ENCODE results near the gene EEF1AKMT3. TPM values are rescaled to one million over a fixed set of nuclear protein-coding genes. Genes with fewer than 3 reads are reported as not detected.

EEF1AKMT3 gene
- polyA plus RNA-seq, 5 donors: 15.6 to 18.6 (median 17.2) TPM

DNA sequence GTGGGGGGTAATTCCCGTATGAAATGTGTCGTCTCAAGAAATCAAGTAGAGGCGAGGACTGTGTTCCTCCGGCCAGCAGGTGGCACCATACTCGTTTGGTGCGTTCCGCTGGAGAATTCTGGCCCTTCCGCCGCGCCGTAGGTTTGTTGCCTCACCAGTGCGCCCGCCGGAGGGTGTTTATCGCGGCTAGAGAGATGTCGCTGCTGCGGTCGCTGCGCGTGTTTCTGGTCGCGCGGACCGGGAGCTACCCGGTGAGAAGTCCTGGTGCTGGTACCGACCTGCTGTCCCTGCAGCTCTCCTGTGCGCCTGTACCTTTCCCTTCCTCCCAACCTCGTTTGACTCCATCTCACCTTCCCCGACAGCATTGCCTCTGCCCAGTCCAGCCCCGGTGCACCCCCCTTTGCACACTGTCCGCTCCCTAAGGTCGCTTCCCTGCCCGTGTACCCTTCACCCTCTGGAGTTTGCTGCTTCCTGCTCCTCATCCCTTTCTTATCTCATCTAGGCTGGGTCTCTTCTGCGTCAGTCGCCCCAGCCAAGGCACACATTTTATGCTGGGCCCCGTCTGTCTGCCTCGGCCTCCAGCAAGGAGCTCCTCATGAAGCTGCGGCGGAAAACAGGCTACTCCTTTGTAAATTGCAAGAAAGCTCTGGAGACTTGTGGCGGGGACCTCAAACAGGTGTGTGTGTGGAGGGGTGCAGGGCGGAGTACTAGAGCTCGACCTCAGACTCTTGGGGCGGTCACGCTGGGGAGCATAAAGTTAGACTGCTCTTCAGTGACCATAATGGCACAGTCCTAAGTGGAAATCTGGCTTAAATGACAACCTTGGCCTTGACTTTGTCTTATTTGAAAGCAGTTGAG is 10.4 kb downstream of the EEF1AKMT3 start, which contains the start of gene TSFM:
Gene TSFM (plus strand): TSS at position 180 of the 858 bp plus-strand sequence. CDS start 15 bp downstream, at position 195.
- DNase-seq: peak; percentile 89 to 92

DNA sequence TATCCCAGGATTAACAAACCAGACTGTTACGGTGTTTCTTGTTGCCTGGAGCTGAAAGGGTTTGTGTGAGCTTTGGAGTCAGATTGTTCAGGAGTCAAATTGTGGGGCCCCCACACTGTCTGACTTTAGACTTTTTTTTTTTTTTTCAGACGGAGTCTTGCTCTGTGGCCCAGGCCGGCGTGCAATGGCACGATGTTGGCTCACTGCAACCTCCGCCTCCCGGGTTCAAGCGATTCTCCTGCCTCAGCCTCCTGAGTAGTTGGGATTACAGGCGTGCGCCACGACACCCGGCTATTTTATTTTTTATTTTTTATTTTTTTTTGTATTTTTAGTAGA is 11.0 kb downstream of the EEF1AKMT3 start:
- DNase-seq: no peak

- DNase-seq: no peak
Measured at GRCh38 chr12:57783861-57784260, 11.4 kb downstream of the EEF1AKMT3 start.

- no peak for DNase-seq
Measured at GRCh38 chr12:57793920-57794319, 21.5 kb downstream of the EEF1AKMT3 start.

- no peak for DNase-seq
Measured at GRCh38 chr12:57795354-57795753, 22.9 kb downstream of the EEF1AKMT3 start.

DNA sequence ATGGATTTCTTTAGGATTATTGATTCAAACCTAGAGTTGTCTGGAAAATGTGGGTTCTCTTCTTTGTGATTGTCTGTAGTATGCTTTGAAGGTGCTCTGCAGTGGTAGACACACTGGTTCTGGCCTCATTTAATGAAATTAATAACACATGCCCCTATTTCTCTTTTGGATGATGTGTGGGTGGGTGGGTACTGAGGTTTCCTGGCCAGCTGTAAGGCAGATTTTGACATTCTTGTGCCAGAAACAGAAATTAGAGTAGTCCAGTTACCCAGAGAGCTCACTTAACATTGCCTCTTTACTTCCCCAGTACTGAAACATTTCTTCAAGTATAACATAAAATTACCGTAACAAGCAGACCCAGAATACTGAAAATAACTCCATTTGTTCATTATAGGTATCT is 24.6 kb downstream of the EEF1AKMT3 start:
- DNase-seq: no peak

DNA sequence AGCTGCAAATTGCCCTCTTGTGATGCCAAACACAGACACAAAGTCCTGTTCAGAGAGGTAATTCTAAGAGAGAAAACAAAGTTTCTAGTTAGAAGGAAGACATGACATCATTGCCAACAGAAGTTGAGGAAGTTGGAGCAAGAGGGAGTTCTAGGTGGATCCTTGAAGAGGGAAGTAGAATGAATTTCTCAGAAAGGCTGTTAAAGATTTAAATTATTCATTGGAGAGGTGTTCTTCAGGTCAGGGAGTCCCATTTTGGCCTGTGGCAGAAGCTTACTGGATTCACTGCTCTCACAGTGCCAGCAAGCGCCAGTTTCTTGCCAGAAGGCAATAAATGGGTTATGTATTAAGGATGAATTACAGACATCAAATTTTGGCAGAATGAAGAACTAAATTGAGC is 25.5 kb downstream of the EEF1AKMT3 start:
- DNase-seq: no peak

DNA sequence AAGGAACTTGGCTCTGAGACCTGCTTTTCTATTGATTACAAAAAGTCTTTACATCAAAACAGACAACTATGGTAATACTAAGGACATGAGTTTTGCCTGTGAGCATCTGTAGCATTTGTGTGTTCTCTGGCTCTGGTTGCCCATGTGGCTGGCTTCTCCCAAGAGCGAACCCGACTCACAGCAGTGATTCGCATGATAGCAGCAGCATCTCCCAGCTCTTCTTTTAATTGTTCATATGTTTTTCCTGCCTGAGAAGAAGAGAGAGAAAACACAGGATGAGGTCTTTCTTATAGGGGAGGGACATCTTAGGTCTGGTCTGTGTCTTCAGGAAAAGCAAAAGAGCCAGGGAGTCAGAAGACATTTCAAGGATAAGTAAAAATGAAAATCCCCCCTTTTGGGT is 28.6 kb downstream of the EEF1AKMT3 start:
- no peak for DNase-seq

- DNase-seq: no peak
Measured at GRCh38 chr12:57802607-57803006, 30.2 kb downstream of the EEF1AKMT3 start.

- DNase-seq: no peak
Measured at GRCh38 chr12:57803319-57803893, 31.0 kb downstream of the EEF1AKMT3 start.

DNA sequence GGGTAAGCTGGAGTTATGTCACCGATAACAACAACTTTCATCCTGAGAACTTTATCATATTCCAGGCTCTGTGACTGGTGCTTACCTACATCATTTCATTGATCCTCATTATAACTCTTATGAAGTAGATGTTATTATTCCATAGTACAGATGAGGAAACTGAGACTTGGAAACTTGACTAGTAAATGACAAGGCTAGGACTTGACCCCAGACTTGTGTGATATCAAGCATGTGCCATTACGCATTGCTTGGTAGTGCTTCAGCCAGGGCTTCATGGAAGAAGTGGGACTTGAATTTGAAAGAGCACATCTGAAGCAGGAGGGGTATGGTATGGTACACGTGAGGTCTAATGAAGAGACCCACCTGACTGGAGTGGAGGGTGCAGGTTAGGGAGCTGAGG is 34.3 kb downstream of the EEF1AKMT3 start:
- no peak for DNase-seq

DNA sequence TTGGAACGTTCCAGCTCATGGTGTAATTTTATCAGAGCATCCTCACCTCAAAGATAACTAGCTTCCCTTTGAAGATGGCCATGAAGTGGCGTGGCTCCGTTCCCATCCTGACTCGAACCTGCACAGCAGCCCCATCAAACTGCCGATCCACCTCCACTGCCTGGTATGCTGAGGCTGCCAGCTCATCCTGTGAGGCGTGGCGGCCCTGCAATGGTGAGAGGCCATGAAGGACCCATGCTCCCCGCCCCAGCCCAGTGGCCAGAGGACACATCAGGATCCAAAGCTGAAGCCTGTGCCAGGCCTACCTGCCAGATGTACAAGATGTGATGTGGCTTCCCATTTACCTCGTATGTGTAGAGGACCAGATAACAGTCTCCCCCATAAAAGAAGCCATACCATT is 34.9 kb downstream of the EEF1AKMT3 start:
- DNase-seq: no peak

DNA sequence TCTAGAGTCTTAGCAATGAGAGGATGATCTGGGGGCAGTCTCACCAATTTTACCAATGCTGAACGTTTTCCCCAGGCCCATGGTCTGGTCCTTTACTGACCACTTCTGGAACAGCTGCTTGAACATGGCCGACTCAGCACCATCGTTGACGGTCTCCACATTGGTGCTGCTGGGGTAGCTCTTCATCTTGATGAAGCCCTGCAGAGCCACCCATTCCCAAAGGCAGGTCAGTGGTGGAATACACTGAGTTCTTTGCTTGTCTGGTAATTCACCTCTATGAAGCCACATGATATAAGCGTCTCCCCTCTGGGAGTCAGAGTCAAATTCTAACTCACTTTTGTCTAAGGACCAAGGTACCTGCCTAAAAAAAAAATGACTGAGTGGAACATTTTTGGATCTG is 35.9 kb downstream of the EEF1AKMT3 start:
- no peak for DNase-seq

DNA sequence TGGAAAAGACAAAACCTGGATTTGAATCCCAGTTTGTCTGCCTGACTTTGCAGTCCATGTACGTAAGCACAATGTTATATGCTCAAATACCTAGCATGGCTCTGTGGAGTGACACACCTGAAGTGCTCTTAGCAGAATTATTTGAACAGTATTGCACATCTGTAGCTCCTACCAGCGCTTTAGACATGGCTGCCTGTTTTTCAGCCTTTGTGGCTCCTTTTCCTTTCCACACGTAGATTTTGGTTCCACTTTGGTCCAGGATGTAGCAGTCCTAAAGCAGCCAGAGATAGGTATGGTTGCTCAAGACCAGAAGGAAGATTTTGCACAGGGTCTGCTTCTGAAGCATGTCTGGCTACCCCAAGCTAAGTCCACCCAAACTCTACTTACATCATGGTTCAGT is 37.0 kb downstream of the EEF1AKMT3 start:
- no peak for DNase-seq

DNA sequence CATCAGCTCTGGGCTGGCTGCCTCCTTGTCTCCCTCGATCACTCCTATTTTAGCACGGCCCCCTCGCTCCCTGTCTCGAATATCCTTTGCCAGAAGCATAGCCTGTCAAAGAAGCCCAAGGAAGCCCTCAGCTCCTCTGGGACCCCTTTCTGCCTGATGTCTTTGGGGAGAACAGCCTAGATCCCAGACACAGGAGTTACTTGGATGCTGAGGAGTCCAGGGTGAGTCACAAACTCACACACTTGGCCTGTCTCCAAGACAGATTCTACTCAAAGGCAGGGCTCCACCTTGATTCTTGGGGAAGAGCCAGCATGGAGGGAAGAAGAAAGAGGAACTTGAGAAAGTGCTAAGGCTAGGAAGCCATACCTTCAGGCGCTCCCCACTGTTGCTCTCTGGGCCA is 38.0 kb downstream of the EEF1AKMT3 start:
- no peak for DNase-seq

GRCh38 chr12:57811028-57811755 is 38.8 kb downstream of the EEF1AKMT3 start:
- no peak for DNase-seq

- DNase-seq: no peak
Measured at GRCh38 chr12:57813111-57813970, 40.9 kb downstream of the EEF1AKMT3 start.

DNA sequence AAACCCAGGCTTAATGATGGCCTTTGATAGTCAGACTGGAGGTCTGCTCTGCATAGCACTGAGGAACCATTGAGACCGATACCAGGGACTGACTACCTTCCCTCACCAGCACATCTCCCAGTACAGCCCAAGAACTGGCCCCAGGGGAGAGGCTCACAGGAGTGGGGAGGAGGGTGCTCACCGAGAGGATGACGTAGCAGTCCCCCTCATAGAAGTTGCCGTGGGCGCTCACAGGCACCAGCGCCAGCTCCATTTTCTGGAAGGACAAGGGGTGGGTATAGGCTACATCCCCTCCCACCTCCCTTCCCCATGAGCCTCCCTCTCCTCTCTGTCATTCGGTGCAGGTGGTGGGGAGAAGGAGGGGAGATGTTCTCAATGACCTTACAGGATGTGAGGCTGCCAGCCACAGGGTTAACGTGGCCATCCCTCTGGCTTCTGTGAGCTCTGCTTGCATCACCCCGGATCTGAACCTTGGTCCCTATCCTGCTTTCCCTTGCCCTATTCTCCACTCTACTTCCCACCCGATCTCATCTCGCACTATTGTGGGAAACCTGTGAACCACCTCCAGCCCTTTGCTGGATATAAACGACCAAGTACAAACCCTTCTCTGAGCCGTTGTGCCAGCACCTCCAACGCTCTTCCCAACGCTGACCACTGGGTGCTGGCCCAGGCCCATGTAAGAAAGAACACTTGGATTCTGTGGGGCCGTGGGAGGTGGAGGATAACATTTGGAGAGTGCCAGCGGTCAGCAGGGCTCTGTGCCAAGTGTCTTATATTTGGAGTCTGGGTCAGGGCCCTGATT is 41.8 kb downstream of the EEF1AKMT3 start:
- no peak for DNase-seq

GRCh38 chr12:57815177-57816000 is 43.0 kb downstream of the EEF1AKMT3 start:
- no peak for DNase-seq

Data from right lung (tissue), 5 donors.